Kidney (tissue), 14 donors: ENCODE results near the gene HNRNPM. TPM values are rescaled to one million over a fixed set of nuclear protein-coding genes. Genes with fewer than 3 reads are reported as not detected.
A peak's percentile ranks its signal among the peaks of the same experiment; 100 is the strongest.

Source experiments
- DNase-seq, 5 donors: peaks; one replicate each; pipeline ENCODE4 v3.0.0-alpha.2; 2013 to 2020
- FAIRE-seq: peaks from 2 replicates; lab custom pipeline; 2012; peaks lifted over from hg19 to GRCh38; lab: Jason Lieb, UNC
- H3K27ac ChIP-seq, 2 donors: one replicate each; pipeline ENCODE4 v1.7.0; 2013; ENCODE audit warnings: low read depth in 2 of 2, low read length in 2 of 2, inconsistent platforms in 1 of 2
- H3K27me3 ChIP-seq: one replicate; pipeline ENCODE4 v1.7.1; 2013; ENCODE audit warnings: low read length, inconsistent platforms; ENCODE audit not compliant: control insufficient read depth, insufficient read depth
- H3K36me3 ChIP-seq, 3 donors: one replicate each; pipeline versions ENCODE4 v1.7.0 to v1.7.1; 2013; ENCODE audit warnings: low read length in 3 of 3, control low read depth in 1 of 3, inconsistent platforms in 1 of 3; ENCODE audit not compliant: insufficient read depth in 3 of 3, control insufficient read depth in 2 of 3
- H3K4me1 ChIP-seq, 3 donors: one replicate each; pipeline versions ENCODE4 v1.7.0 to v1.7.1; 2013; ENCODE audit warnings: low read length in 3 of 3, inconsistent platforms in 1 of 3, low read depth in 1 of 3; ENCODE audit not compliant: control insufficient read depth in 2 of 3, insufficient read depth in 2 of 3
- H3K4me3 ChIP-seq, 3 donors: one replicate each; pipeline versions ENCODE4 v1.7.0 to v1.8.1; 2013; ENCODE audit warnings: low read length in 3 of 3, control low read depth in 1 of 3, inconsistent platforms in 1 of 3
- H3K9ac ChIP-seq, 3 donors: one replicate each; pipeline versions ENCODE4 v1.7.0 to v1.7.1; 2013; ENCODE audit warnings: low read length in 3 of 3, control low read depth in 1 of 3, inconsistent platforms in 1 of 3
- H3K9me3 ChIP-seq, 3 donors: one replicate each; pipeline versions ENCODE4 v1.7.0 to v1.7.1; 2013; ENCODE audit warnings: low read length in 3 of 3, control low read depth in 1 of 3, inconsistent platforms in 1 of 3; ENCODE audit not compliant: control insufficient read depth in 2 of 3, insufficient read depth in 1 of 3
- CTCF ChIP-seq: IDR thresholded peaks from 3 replicates; pipeline ENCODE4 v1.5.1; 2012; ENCODE audit warnings: mild to moderate bottlenecking, moderate library complexity, borderline replicate concordance; ENCODE audit not compliant: insufficient read depth; ENCODE audit errors: extremely low read depth
- intact Hi-C: fragments of 100-400 bp; cut with DNase I; formaldehyde crosslinking; loops from one replicate; pipeline ENCODE4 v1.11.1; 2022
- polyA plus RNA-seq: library from polyadenylated mRNA; stranded (reverse); fragments of 350-450 nt; fragmentation: Illumina TruSeq; extraction: RNeasy Lipid Tissue Mini Kit (QIAGEN cat#74804); gene quantifications from one replicate; pipeline ENCODE4 v1.2.3, GENCODE V29; 2014; ENCODE audit warnings: low read depth, low replicate concordance; ENCODE audit not compliant: insufficient read depth
- total RNA-seq: library from RNA; stranded (reverse); fragmentation: NEBNext Ultra II Directional; extraction: Animal tissue kit (Norgen Biotek cat#: 25700); gene quantifications from one replicate; pipeline ENCODE4 v1.2.1, GENCODE V29; 2021
- donor health status: control.
- donor health status: control.
- donor health status: control.
- donor health status: control.
- donor health status: control.
- donor health status: DM: yes; HTN: yes; CAD: no.
- donor health status: Normal renal cell carcinoma (clear cell type).

HNRNPM gene
- total and polyA plus RNA-seq, 2 donors from 2014 or later, result 103 to 164 TPM

DNA sequence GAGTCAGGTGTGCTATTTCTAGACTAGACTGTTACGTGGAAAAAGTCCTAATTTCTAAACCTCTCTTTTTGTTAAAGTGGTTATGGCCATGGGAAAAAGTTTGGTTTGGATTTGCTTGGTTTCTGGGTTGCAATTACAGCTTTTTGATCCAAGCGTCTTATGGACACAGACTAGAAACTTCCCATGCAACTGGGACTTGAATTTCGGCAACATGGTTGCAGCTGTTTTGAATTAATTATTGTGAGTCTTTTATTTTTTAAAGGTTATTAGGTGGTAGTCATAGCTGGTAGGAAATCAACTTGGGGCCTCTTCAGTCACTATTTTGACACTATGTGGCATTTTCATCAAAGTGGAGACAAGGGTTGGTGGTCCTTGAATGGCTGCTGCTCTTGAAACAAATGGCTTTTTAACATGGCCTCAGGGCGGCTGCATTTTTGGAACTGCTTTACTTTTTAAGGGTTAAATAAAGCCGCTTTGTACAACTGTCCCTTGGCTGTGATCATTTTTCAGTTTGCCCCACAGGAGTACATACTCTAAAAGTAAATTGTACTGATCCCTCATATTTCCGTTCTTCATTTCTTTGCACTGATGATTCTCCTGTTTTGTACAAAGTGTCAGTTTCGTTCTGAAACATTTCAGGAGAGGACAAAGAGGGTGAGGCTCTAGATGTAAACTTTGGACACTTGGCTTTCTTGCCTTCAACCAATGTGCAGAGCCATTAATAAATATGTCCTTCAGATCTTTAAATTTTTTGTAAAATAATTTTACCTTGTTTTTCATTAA is 15.9 kb downstream of the HNRNPM start:
- no peak for FAIRE-seq
- no peak overlapping the region for H3K9ac ChIP-seq

DNA sequence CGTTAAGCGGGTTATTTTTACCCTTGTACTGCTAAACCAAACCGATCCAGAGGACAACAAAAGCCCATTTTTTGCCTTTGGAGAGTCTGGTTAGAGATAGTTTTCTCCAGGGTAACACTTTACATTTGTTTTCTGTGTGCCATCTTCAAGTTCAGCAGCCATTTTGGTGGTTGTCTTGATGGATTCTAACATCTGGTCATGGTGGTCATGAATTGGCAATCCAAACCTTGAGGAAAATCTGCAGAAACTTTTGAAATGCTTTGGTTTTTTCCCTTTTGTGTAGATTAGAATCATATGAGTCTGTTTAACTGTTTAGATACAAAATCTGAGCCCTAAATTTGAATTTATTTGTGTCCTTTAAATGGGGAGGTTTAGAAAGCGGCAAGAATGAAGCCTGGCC is 16.6 kb downstream of the HNRNPM start:
- peaks cover 2 to 47% (median 17%) of the 10 kb centered on the region in 3 donors for H3K4me1 ChIP-seq
- DNase-seq, result no peak
- H3K27me3 ChIP-seq, result no peaks in the 10 kb centered on the region
- H3K27ac ChIP-seq, result no peak overlapping the region
- no peak for TF ChIP-seq CTCF
- no peak for FAIRE-seq
- H3K9ac ChIP-seq, result no peak overlapping the region
- intact Hi-C loops, result no loop called here
- H3K36me3 ChIP-seq, result peaks cover 16 to 33% (median 30%) of the 10 kb centered on the region in 3 donors
- no peaks in the 10 kb centered on the region for H3K9me3 ChIP-seq
- no peak overlapping the region for H3K4me3 ChIP-seq

More for the DNA sequence above, 15.9 kb downstream of the HNRNPM start:
- H3K36me3 ChIP-seq, result peaks cover 12 to 33% (median 28%) of the 10 kb centered on the region in 3 donors
- intact Hi-C loops, result no loop called here
- peaks cover 2 to 47% (median 19%) of the 10 kb centered on the region in 3 donors for H3K4me1 ChIP-seq
- DNase-seq, result no peak
- H3K4me3 ChIP-seq, result no peak overlapping the region
- no peaks in the 10 kb centered on the region for H3K9me3 ChIP-seq
- TF ChIP-seq CTCF, result no peak
- H3K27me3 ChIP-seq, result no peaks in the 10 kb centered on the region
- no peak overlapping the region for H3K27ac ChIP-seq

DNA sequence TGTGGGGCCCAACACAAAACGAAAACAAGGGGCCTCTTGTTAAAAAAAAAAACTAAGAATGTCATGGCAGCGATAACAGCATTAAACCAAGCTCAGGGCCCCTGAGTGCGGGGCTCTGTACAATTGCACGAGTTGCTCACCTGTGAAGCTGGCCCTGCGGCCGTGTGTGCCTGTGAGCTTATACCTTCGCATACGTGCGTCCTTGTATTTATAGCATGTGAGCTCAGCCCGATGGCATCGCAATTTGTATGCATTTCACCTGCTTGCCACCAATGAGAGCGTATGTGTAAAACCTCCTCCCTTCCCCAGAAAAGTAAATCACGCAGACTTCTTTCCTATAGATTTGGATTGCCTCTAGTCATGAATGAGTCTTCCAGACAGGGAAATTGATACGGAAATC is 17.1 kb downstream of the HNRNPM start:
- Histone ChIP-seq H3K9me3 (no peaks in the 10 kb centered on the region), H3K36me3 (peaks cover 13 to 28% (median 27%) of the 10 kb centered on the region in 3 donors), H3K4me3 (no peak overlapping the region), H3K9ac (no peak overlapping the region), H3K27me3 (no peaks in the 10 kb centered on the region), H3K27ac (no peak overlapping the region), H3K4me1 (peaks cover 2 to 47% (median 17%) of the 10 kb centered on the region in 3 donors)
- FAIRE-seq, result no peak
- intact Hi-C loops, result no loop called here
- no peak for TF ChIP-seq CTCF
- peak in 4 of 5 donors; percentile 58 to 80 (median 72) for DNase-seq
